Measurements from ENCODE around the gene PLEKHH1.

DNA sequence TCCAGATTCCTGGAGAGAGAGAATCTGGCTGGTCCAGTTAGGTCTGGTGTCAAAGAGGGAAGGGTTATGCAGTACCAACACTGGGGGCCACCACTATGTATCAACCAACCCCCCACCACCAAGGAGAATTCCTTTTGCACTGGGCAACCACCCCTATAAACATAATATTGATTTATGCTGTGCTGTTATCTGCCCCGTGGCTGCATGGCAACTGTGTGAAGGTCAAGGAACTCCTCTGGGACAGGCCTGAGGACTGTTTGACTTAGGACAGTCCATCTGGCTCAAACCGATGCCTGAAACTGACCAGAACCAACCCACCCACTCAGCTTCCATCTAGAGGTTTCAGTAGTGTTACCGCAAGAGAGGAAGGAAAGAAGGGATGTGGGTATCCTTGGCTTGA is 20.5 kb downstream of the PLEKHH1 start:
- TF ChIP-seq EZH2 (IDR thresholded peaks at IDR 0.05; ENCODE audit: borderline replicate concordance): no peak
- TF ChIP-seq, protein P1, sequence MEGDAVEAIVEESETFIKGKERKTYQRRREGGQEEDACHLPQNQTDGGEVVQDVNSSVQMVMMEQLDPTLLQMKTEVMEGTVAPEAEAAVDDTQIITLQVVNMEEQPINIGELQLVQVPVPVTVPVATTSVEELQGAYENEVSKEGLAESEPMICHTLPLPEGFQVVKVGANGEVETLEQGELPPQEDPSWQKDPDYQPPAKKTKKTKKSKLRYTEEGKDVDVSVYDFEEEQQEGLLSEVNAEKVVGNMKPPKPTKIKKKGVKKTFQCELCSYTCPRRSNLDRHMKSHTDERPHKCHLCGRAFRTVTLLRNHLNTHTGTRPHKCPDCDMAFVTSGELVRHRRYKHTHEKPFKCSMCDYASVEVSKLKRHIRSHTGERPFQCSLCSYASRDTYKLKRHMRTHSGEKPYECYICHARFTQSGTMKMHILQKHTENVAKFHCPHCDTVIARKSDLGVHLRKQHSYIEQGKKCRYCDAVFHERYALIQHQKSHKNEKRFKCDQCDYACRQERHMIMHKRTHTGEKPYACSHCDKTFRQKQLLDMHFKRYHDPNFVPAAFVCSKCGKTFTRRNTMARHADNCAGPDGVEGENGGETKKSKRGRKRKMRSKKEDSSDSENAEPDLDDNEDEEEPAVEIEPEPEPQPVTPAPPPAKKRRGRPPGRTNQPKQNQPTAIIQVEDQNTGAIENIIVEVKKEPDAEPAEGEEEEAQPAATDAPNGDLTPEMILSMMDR (IDR thresholded peaks at IDR 0.05; ENCODE audit: poor library complexity): no peak
